AG09309 (cell line): ENCODE measurements around the gene FAM43A.

Experiments used
- DNase-seq: peaks from one replicate; pipeline ENCODE4 v3.0.0-alpha.2; 2010; ENCODE audit warnings: low read depth
- H3K4me3 ChIP-seq: 2 replicates; pipeline ENCODE4 v1.5.1; 2011; ENCODE audit warnings: mild to moderate bottlenecking, low read depth, low read length, moderate library complexity; ENCODE audit not compliant: control insufficient read depth
- CTCF ChIP-seq: IDR thresholded peaks from 2 replicates; pipeline ENCODE4 v1.5.1; 2011; ENCODE audit warnings: mild to moderate bottlenecking, low read depth, low read length, inconsistent platforms; ENCODE audit not compliant: insufficient read depth, control insufficient read depth; ENCODE audit errors: missing control alignments

Gene FAM43A

GRCh38 chr3:194732617-194733016, 46.9 kb downstream of the FAM43A start:
- no peak overlapping the region for H3K4me3 ChIP-seq
- DNase-seq, result no peak
- no peak for TF ChIP-seq CTCF

GRCh38 chr3:194736277-194736895, 50.7 kb downstream of the FAM43A start:
- TF ChIP-seq CTCF, result no peak
- DNase-seq, result no peak
- no peak overlapping the region for H3K4me3 ChIP-seq

- no peak for DNase-seq
- no peak overlapping the region for H3K4me3 ChIP-seq
- TF ChIP-seq CTCF, result no peak
Observed at GRCh38 chr3:194736896-194737600, 51.4 kb downstream of the FAM43A start.
